Vagina (tissue), 2 donors: ENCODE data around the gene CDS2. TPM values are rescaled to one million over a fixed set of nuclear protein-coding genes. Genes with fewer than 3 reads are reported as not detected.

ENCODE experiments used
- DNase-seq, 2 donors: peaks; one replicate each; pipeline ENCODE4 v3.0.0-alpha.2; 2017; ENCODE audit errors: extremely low spot score in 2 of 2
- H3K27ac ChIP-seq: fragments of 200-600 bp; sonication (generic); one replicate; pipeline ENCODE4 v1.5.1; 2019
- H3K27me3 ChIP-seq: fragments of 200-600 bp; sonication (generic); one replicate; pipeline ENCODE4 v1.5.1; 2019
- H3K36me3 ChIP-seq, 2 donors: fragments of 200-600 bp; sonication (generic); one replicate each; pipeline ENCODE4 v1.5.1; 2017 to 2019
- H3K4me1 ChIP-seq: fragments of 200-600 bp; sonication (generic); one replicate; pipeline ENCODE4 v1.5.1; 2019
- H3K4me3 ChIP-seq, 2 donors: fragments of 200-600 bp; sonication (generic); 1 replicate in 1 of 2; 2 replicates in 1 of 2; pipeline ENCODE4 v1.5.1; 2016 to 2019
- H3K9me3 ChIP-seq: fragments of 200-600 bp; sonication (generic); one replicate; pipeline ENCODE4 v1.5.1; 2019
- CTCF ChIP-seq, 3 experiments: fragments of 450-650 bp in 2 of 3; fragments of 200-600 bp in 1 of 3; sonication (generic) in 1 of 3; IDR thresholded peaks; one replicate each; pipeline ENCODE4 v1.5.1; 2017 to 2019; ENCODE audit warnings: antibody characterized with exemption in 3 of 3, mild to moderate bottlenecking in 2 of 3, moderate library complexity in 2 of 3
- POLR2A ChIP-seq, 2 donors: fragments of 450-650 bp; IDR thresholded peaks; one replicate each; pipeline ENCODE4 v1.6.1; 2017; ENCODE audit warnings: antibody characterized with exemption in 2 of 2, mild to moderate bottlenecking in 2 of 2, moderate library complexity in 2 of 2
- POLR2AphosphoS5 ChIP-seq, 2 donors: sonication (generic); formaldehyde crosslinking; IDR thresholded peaks; one replicate each; pipeline ENCODE4 v1.9.0; 2017; ENCODE audit warnings: antibody characterized with exemption in 2 of 2, mild to moderate bottlenecking in 2 of 2, low read depth in 1 of 2; ENCODE audit not compliant: insufficient read depth in 1 of 2
- intact Hi-C: fragments of 100-400 bp; cut with DNase I; formaldehyde crosslinking; loops from one replicate; pipeline ENCODE4 v1.15.1; 2023
- total RNA-seq: library from RNA; depleted of rRNA; stranded (reverse); fragments of >200 nt; gene quantifications from one replicate; pipeline ENCODE4 v1.2.3, GENCODE V29; 2016

Gene CDS2
- total RNA-seq, 1 donor from 2014 or later, result 24.8 TPM

DNA sequence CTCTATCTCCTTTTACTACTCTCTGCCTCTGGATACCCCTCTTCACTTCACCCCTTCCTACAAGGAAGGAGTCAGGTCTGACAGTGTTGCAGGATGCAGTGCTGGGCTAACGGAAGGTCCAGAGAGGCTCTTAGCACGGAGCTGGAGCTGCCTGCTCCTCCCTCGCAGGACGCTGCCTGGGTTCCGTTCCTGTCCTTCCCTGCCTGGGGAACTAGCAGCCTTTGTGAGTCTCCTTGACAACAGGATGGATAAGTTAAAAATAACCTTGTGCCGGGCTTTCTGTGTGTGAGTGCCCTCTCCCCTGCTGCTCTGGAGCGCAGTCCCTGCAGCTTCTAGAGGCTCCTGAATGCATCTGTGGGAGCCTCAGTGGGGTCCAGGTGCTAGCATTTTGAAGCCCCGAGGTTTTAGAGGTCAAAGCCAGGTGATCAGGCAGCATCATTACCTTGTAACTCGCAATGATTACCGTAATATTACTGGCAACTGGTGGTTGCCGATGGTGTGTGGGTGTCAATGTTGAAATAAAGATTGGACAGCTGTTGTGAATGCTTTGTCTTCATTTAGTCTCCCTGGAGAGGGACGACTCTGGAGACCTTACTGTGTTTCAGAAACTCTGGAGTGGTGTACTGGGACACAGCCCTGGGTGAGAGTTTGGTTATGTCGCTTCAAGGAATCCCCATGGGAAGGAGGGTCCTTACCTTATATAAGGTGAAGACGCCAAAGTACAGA, 44.4 kb downstream of the CDS2 start:
- Histone ChIP-seq H3K36me3 (peaks cover 0 to 17% of the 10 kb centered on the region in 2 donors), H3K27ac (peak overlapping the region; percentile 12), H3K4me1 (peaks cover 69% of the 10 kb centered on the region), H3K4me3 (no peak overlapping the region), H3K27me3 (no peaks in the 10 kb centered on the region), H3K9me3 (no peaks in the 10 kb centered on the region)
- no peak for DNase-seq
- intact Hi-C loops, result no loop called here
- TF ChIP-seq POLR2AphosphoS5 (IDR thresholded peaks at IDR 0.05; ENCODE audit: insufficient read depth in 1 of 2, low read depth in 1 of 2), result no peak
- TF ChIP-seq CTCF (IDR thresholded peaks at IDR 0.05), result no peak
- TF ChIP-seq POLR2A (IDR thresholded peaks at IDR 0.05), result no peak

DNA sequence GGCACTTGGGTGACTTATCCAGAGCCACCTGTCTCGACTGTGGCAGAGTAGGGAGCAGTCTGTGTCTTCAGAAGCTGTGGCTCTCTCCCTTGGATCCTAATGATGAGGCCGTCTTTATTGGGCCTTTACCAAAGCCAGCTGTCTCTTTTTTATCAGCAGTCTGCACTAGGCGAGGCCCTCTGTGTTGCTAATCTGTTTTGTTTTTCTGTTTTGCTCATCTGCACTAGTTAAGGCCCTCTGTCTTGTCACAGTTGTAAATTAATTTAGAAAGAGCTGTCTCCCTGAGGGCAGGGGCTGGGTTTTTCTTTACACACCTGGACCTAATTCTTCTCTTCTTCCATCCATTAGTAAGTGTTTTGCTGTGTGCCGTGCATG, 45.0 kb downstream of the CDS2 start:
- peaks cover 0 to 21% of the 10 kb centered on the region in 2 donors for H3K36me3 ChIP-seq
- no peak for TF ChIP-seq POLR2A (IDR thresholded peaks at IDR 0.05)
- TF ChIP-seq POLR2AphosphoS5 (IDR thresholded peaks at IDR 0.05; ENCODE audit: insufficient read depth in 1 of 2, low read depth in 1 of 2), result no peak
- TF ChIP-seq CTCF (IDR thresholded peaks at IDR 0.05), result no peak
- H3K9me3 ChIP-seq, result no peaks in the 10 kb centered on the region
- intact Hi-C loops, result no loop called here
- H3K27me3 ChIP-seq, result no peaks in the 10 kb centered on the region
- DNase-seq, result no peak
- H3K4me1 ChIP-seq, result peaks cover 65% of the 10 kb centered on the region
- H3K27ac ChIP-seq, result peak overlapping the region; percentile 12
- no peak overlapping the region for H3K4me3 ChIP-seq

DNA sequence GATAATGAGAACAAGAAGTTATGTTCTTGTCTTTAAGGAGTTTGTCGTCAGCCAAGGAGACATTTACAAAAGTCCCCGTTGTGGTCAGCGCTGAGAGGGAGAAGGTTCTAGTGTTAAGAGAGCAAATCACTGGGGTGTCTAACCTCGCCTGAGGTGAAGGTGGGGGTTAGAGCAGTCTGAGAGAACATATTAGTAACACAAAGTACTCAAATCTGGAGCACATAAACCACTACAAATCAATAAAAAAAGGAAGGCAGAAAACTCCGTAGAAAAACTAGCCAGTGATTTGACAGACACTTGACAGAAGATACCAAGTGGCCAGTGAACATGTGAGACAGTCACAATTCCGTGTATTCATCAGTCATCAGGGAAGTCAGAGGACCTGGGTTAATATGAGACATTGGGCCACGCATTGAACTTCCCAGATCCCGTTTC, 45.4 kb downstream of the CDS2 start:
- Histone ChIP-seq H3K36me3 (peaks cover 0 to 23% of the 10 kb centered on the region in 2 donors), H3K4me3 (no peak overlapping the region), H3K9me3 (no peaks in the 10 kb centered on the region), H3K27me3 (no peaks in the 10 kb centered on the region), H3K4me1 (peaks cover 61% of the 10 kb centered on the region), H3K27ac (no peak overlapping the region)
- intact Hi-C loops, result no loop called here
- no peak for DNase-seq
- TF ChIP-seq POLR2AphosphoS5 (IDR thresholded peaks at IDR 0.05; ENCODE audit: insufficient read depth in 1 of 2, low read depth in 1 of 2) (no peak), POLR2A (IDR thresholded peaks at IDR 0.05) (no peak), CTCF (IDR thresholded peaks at IDR 0.05) (no peak)

DNA sequence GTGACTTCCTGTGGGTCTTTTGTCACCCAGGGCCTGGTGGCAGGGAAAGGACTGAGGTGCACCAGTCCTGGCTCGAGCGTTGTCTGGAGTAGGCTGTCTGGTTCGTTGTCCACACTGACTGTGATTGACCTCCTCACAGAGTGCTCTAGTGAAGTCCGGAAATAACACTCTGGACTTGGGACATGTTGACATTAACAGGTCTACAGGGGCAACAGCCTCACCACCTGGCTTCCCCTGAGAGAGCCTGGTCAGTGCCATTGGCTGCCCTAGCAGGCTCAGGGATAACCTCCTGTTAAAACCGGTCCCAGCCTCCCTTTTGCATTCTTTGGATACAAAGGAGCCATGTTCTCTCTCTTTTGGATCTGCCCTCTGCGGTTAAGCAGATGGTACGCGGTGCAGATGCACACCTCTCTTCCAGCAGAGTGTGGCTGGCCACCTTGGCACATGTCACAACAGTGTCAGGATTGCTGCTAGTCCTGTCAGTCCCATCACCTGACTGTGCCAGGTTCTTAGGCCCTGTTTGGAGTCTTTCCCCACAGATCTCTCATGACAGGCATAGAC, 46.2 kb downstream of the CDS2 start:
- Histone ChIP-seq H3K4me3 (no peak overlapping the region), H3K9me3 (no peaks in the 10 kb centered on the region), H3K27me3 (no peaks in the 10 kb centered on the region), H3K27ac (no peak overlapping the region), H3K36me3 (peaks cover 0 to 28% of the 10 kb centered on the region in 2 donors), H3K4me1 (peaks cover 56% of the 10 kb centered on the region)
- TF ChIP-seq CTCF (IDR thresholded peaks at IDR 0.05) (no peak), POLR2AphosphoS5 (IDR thresholded peaks at IDR 0.05; ENCODE audit: insufficient read depth in 1 of 2, low read depth in 1 of 2) (no peak), POLR2A (IDR thresholded peaks at IDR 0.05) (no peak)
- no peak for DNase-seq
- intact Hi-C loops, result no loop called here

DNA sequence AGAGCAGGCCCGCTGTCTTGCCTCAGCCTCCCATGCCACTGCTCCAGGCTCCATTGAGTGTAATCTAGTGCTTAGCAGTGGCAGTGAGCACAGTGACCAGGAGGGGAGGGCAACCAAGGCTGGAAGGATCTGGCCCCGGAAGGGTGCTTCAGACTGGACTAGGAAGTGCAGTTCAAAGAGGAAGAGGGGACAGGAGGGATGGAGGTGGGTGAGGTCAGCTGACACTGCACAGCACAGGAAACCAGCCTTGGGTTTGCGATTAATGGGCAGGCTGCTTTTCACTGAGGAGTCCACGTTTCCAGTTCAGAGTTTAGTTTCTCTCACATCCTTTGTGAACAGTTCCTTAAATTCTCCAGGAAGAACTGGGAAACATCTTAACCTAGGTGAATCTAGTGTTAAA, 46.9 kb downstream of the CDS2 start:
- H3K9me3 ChIP-seq, result no peaks in the 10 kb centered on the region
- H3K4me1 ChIP-seq, result peaks cover 49% of the 10 kb centered on the region
- TF ChIP-seq POLR2AphosphoS5 (IDR thresholded peaks at IDR 0.05; ENCODE audit: insufficient read depth in 1 of 2, low read depth in 1 of 2) (no peak), CTCF (IDR thresholded peaks at IDR 0.05) (no peak), POLR2A (IDR thresholded peaks at IDR 0.05) (no peak)
- peaks cover 0 to 30% of the 10 kb centered on the region in 2 donors for H3K36me3 ChIP-seq
- H3K4me3 ChIP-seq, result no peak overlapping the region
- no peak overlapping the region for H3K27ac ChIP-seq
- intact Hi-C loops, result no loop called here
- DNase-seq, result no peak
- H3K27me3 ChIP-seq, result no peaks in the 10 kb centered on the region
